ENCODE data around the gene TMEM72.

The TMEM72 gene

DNA sequence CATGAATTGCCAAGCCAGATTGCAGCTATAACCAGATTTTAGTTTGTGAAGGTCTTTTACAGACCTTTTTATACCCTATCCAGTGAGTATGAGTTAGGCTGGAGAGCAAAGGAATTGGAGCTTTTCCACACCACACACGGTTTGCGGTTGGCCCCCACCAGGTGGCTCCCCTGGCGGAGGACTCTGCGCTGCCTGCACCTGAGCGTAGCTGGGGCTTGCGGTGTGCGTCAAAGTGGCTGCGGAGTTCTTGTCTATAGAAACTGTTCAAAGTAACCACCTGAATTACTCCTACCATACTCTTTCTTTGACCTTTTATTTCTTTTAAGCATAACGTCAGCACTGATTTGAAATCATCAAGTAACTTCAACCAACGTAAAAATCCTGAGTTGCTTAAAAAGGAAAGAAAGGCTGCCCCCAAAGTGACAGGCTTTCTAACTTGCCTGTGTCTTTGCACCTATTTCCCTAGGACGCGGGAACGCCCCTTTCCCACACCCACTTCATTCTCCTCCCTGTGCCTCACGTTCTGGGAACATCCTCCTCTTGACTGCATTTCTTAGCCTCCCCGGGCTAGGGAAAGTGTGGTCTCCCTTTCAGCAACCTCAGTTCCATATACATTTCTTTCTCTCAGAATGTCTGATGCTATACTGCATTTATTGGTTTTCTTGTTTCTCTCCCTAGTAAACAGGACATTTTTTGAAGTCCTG is 47.6 kb upstream of the TMEM72 start:
- TF ChIP-seq, protein P1, sequence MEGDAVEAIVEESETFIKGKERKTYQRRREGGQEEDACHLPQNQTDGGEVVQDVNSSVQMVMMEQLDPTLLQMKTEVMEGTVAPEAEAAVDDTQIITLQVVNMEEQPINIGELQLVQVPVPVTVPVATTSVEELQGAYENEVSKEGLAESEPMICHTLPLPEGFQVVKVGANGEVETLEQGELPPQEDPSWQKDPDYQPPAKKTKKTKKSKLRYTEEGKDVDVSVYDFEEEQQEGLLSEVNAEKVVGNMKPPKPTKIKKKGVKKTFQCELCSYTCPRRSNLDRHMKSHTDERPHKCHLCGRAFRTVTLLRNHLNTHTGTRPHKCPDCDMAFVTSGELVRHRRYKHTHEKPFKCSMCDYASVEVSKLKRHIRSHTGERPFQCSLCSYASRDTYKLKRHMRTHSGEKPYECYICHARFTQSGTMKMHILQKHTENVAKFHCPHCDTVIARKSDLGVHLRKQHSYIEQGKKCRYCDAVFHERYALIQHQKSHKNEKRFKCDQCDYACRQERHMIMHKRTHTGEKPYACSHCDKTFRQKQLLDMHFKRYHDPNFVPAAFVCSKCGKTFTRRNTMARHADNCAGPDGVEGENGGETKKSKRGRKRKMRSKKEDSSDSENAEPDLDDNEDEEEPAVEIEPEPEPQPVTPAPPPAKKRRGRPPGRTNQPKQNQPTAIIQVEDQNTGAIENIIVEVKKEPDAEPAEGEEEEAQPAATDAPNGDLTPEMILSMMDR (IDR thresholded peaks at IDR 0.05; ENCODE audit: insufficient read depth, low read length, poor library complexity, severe bottlenecking), result no peak
- no peak for TF ChIP-seq EZH2phosphoT487 (conservative IDR thresholded peaks at IDR 0.05; ENCODE audit: low read length)
- H3K36me3 ChIP-seq (ENCODE audit: low read length), result no peaks in the 10 kb centered on the region
- H4K20me1 ChIP-seq (ENCODE audit: low read depth, low read length), result no peaks in the 10 kb centered on the region
- no peaks in the 10 kb centered on the region for H3K9me3 ChIP-seq (ENCODE audit: insufficient read depth, low read length)
- no peak overlapping the region for H3K27ac ChIP-seq (ENCODE audit: low read depth, low read length)
- no peaks in the 10 kb centered on the region for H3K27me3 ChIP-seq (ENCODE audit: low read length)
- no peak overlapping the region for H3K9ac ChIP-seq (ENCODE audit: low read length)
- H3K4me2 ChIP-seq (ENCODE audit: low read depth, low read length, poor library complexity, severe bottlenecking), result no peak overlapping the region
- no peak overlapping the region for H2AFZ ChIP-seq (ENCODE audit: low read depth, low read length, severe bottlenecking)
- H3K4me3 ChIP-seq (ENCODE audit: insufficient read depth, low read length, poor library complexity, severe bottlenecking), result no peak overlapping the region
- H3K79me2 ChIP-seq (ENCODE audit: insufficient read depth, low read length), result no peaks in the 10 kb centered on the region
- H3K9me2 ChIP-seq (replicated peaks; ENCODE audit: insufficient read depth, low read length), result no peaks in the 10 kb centered on the region
- no peaks in the 10 kb centered on the region for H3F3A ChIP-seq (ENCODE audit: insufficient read depth)

DNA sequence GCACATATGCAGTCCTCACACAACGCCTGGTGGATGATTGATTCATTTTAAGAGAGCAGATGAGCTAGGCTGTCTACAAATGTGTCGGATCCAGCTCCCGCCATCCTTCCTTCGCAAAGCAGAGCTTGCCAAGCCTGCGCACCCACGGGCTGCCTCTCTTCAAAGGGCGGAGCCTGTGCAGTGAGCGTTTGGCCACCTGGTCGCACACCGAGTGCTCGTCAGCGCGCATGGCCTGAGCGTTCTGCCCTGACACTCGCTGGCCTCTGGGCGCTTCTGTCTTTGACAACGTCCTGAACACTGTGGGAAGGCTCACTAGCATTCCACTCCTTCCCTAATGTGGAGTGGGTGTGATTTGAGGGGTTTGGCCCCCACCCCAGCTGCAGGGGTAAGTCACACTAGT is 47.1 kb upstream of the TMEM72 start:
- no peak overlapping the region for H2AFZ ChIP-seq (ENCODE audit: low read depth, low read length, severe bottlenecking)
- H3K27me3 ChIP-seq (ENCODE audit: low read length), result no peaks in the 10 kb centered on the region
- no peak for TF ChIP-seq EZH2phosphoT487 (conservative IDR thresholded peaks at IDR 0.05; ENCODE audit: low read length)
- TF ChIP-seq, protein P1 (IDR thresholded peaks at IDR 0.05; ENCODE audit: insufficient read depth, low read length, poor library complexity, severe bottlenecking), result no peak
- no peaks in the 10 kb centered on the region for H3F3A ChIP-seq (ENCODE audit: insufficient read depth)
- no peaks in the 10 kb centered on the region for H3K9me3 ChIP-seq (ENCODE audit: insufficient read depth, low read length)
- H3K4me2 ChIP-seq (ENCODE audit: low read depth, low read length, poor library complexity, severe bottlenecking), result no peak overlapping the region
- H3K36me3 ChIP-seq (ENCODE audit: low read length), result no peaks in the 10 kb centered on the region
- no peaks in the 10 kb centered on the region for H4K20me1 ChIP-seq (ENCODE audit: low read depth, low read length)
- no peaks in the 10 kb centered on the region for H3K79me2 ChIP-seq (ENCODE audit: insufficient read depth, low read length)
- H3K9me2 ChIP-seq (replicated peaks; ENCODE audit: insufficient read depth, low read length), result no peaks in the 10 kb centered on the region
- no peak overlapping the region for H3K9ac ChIP-seq (ENCODE audit: low read length)
- H3K4me3 ChIP-seq (ENCODE audit: insufficient read depth, low read length, poor library complexity, severe bottlenecking), result no peak overlapping the region
- H3K27ac ChIP-seq (ENCODE audit: low read depth, low read length), result no peak overlapping the region

DNA sequence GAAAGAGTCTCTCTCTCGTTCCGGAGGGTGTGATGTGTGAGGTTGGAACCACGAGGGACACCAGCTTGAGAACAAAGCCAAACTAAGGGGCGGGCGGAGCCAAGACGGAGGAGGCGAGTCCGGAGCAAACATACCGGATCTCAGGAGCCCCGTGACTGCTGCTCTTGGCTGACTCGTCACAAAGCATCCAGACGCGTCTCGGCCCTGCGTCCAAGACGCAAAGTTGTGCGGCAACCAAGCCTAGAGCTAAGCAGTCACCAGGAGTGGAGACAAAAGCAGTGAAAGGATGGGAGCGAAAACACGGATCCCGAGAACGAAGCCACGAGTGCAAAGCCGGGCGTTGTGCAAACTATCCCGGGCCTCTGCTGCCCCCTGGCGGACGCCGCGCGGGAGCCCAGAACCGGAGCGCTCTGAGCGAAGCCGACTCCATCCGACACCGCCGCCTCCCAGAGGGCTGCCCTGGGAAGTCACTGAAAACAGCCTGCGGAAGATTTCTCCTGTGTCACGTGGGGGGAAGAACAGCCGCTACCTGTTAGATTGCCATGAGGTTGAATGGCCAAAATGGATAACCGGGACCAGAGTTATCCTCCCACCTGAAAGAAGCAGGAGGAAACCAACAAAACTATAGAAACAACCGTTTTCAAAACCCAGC is 46.4 kb upstream of the TMEM72 start:
- Histone ChIP-seq H3K9ac (ENCODE audit: low read length) (no peak overlapping the region), H4K20me1 (ENCODE audit: low read depth, low read length) (no peaks in the 10 kb centered on the region)
- no peak for TF ChIP-seq EZH2phosphoT487 (conservative IDR thresholded peaks at IDR 0.05; ENCODE audit: low read length)
- TF ChIP-seq, protein P1 (IDR thresholded peaks at IDR 0.05; ENCODE audit: insufficient read depth, low read length, poor library complexity, severe bottlenecking), result peak; percentile 75

More for the DNA sequence above, 46.4 kb upstream of the TMEM72 start:
- peak overlapping the region; percentile 13 for H3K4me2 ChIP-seq (ENCODE audit: low read depth, low read length, poor library complexity, severe bottlenecking)
- H3K9me2 ChIP-seq (replicated peaks; ENCODE audit: insufficient read depth, low read length), result no peaks in the 10 kb centered on the region
- no peak overlapping the region for H2AFZ ChIP-seq (ENCODE audit: low read depth, low read length, severe bottlenecking)
- H3K9me3 ChIP-seq (ENCODE audit: insufficient read depth, low read length), result no peaks in the 10 kb centered on the region
- H3K27ac ChIP-seq (ENCODE audit: low read depth, low read length), result no peak overlapping the region
- no peak overlapping the region for H3K4me3 ChIP-seq (ENCODE audit: insufficient read depth, low read length, poor library complexity, severe bottlenecking)
- no peaks in the 10 kb centered on the region for H3F3A ChIP-seq (ENCODE audit: insufficient read depth)
- H3K27me3 ChIP-seq (ENCODE audit: low read length), result no peaks in the 10 kb centered on the region
- no peaks in the 10 kb centered on the region for H3K79me2 ChIP-seq (ENCODE audit: insufficient read depth, low read length)
- H3K36me3 ChIP-seq (ENCODE audit: low read length), result no peaks in the 10 kb centered on the region

Measured in SU-DHL-6 (cell line).